B cell (primary cell): Measurements from ENCODE around the gene PARP3. TPM values are rescaled to one million over a fixed set of nuclear protein-coding genes. Genes with fewer than 3 reads are reported as not detected.
A peak's percentile ranks its signal among the peaks of the same experiment; 100 is the strongest.

Experiments
- ATAC-seq: fragments of 200-7000 bp; cut with Tn5 transposase; one replicate; pipeline ENCODE4 v1.10.0; 2021; ENCODE audit warnings: low read depth, mild to moderate bottlenecking, moderate number of reproducible peaks, moderate library complexity
- CTCF ChIA-PET: fragments of 350-600 bp; sonication (Branson Sonifier 250); formaldehyde crosslinking; loops from one replicate; lab custom pipeline; 2021; ENCODE audit warnings: antibody characterized with exemption, inconsistent platforms; lab: Charles Lee
- POLR2A ChIA-PET: fragments of 350-600 bp; sonication (Branson Sonifier 250); formaldehyde crosslinking; loops from one replicate; lab custom pipeline; 2021; ENCODE audit warnings: antibody characterized with exemption; lab: Charles Lee
- DNase-seq: peaks from one replicate; pipeline ENCODE4 v3.0.0; 2013
- H2AFZ ChIP-seq: 2 replicates; pipeline ENCODE4 v1.6.1; 2012; ENCODE audit warnings: mild to moderate bottlenecking, low read depth, low read length; ENCODE audit not compliant: insufficient read depth, poor library complexity, severe bottlenecking
- H3K27ac ChIP-seq, 2 donors: 1 replicate in 1 of 2; 2 replicates in 1 of 2; pipeline ENCODE4 v1.5.1; 2012 to 2013; ENCODE audit warnings: low read length in 2 of 2, mild to moderate bottlenecking in 2 of 2, moderate library complexity in 1 of 2
- H3K27me3 ChIP-seq, 4 experiments: fragments of 200-600 bp in 1 of 4; sonication (generic) in 1 of 4; replicated peaks in 1 of 4; 1 replicate in 2 of 4; 2 replicates in 2 of 4; pipeline versions ENCODE4 v1.6.1 to v1.7.0; 2013 to 2016; ENCODE audit warnings: low read length in 3 of 4, mild to moderate bottlenecking in 2 of 4, mixed read lengths in 1 of 4, moderate library complexity in 1 of 4; ENCODE audit not compliant: insufficient read depth in 4 of 4, control insufficient read depth in 3 of 4; ENCODE audit errors: control extremely low read depth in 1 of 4
- H3K36me3 ChIP-seq, 2 experiments: replicated peaks in 1 of 2; 1 replicate in 1 of 2; 2 replicates in 1 of 2; pipeline versions ENCODE4 v1.6.1 to v1.7.1; 2013; ENCODE audit warnings: low read length in 1 of 2; ENCODE audit not compliant: insufficient read depth in 2 of 2, control insufficient read depth in 1 of 2; ENCODE audit errors: control extremely low read depth in 1 of 2, extremely low read depth in 1 of 2
- H3K4me1 ChIP-seq, 2 donors: fragments of 200-600 bp in 1 of 2; sonication (generic) in 1 of 2; 1 replicate in 1 of 2; 2 replicates in 1 of 2; pipeline versions ENCODE4 v1.5.1 to v1.6.1; 2013 to 2017; ENCODE audit warnings: low read length in 2 of 2; ENCODE audit not compliant: control insufficient read depth in 2 of 2, insufficient read depth in 2 of 2
- H3K4me2 ChIP-seq: replicated peaks from 2 replicates; pipeline ENCODE3; 2012; ENCODE audit warnings: mild to moderate bottlenecking, low read depth, low read length; ENCODE audit not compliant: poor library complexity, severe bottlenecking
- H3K4me3 ChIP-seq, 5 experiments: fragments of 200-600 bp in 1 of 5; sonication (generic) in 1 of 5; 1 replicate in 3 of 5; 2 replicates in 2 of 5; pipeline versions ENCODE4 v1.5.1 to v1.7.0; 2011 to 2016; ENCODE audit warnings: low read length in 4 of 5, mild to moderate bottlenecking in 4 of 5, low read depth in 2 of 5, control low read depth in 1 of 5, moderate library complexity in 1 of 5; ENCODE audit not compliant: insufficient read depth in 1 of 5; ENCODE audit errors: control extremely low read depth in 1 of 5, extremely low read depth in 1 of 5
- H3K79me2 ChIP-seq: fragments of 200-600 bp; sonication (generic); one replicate; pipeline ENCODE4 v1.6.0; 2016; ENCODE audit warnings: low read length; ENCODE audit not compliant: control insufficient read depth, insufficient read depth
- H3K9ac ChIP-seq: fragments of 200-600 bp; sonication (generic); 2 replicates; pipeline ENCODE4 v1.6.1; 2017; ENCODE audit warnings: mild to moderate bottlenecking, low read length, moderate library complexity
- H3K9me3 ChIP-seq, 3 donors: one replicate each; pipeline versions ENCODE4 v1.6.1 to v1.7.1; 2013; ENCODE audit warnings: low read length in 2 of 3; ENCODE audit not compliant: control insufficient read depth in 2 of 3, insufficient read depth in 1 of 3; ENCODE audit errors: control extremely low read depth in 1 of 3
- H4K20me1 ChIP-seq: 2 replicates; pipeline ENCODE4 v1.6.0; 2012; ENCODE audit warnings: mild to moderate bottlenecking, low read length; ENCODE audit not compliant: insufficient read depth, control insufficient read depth, poor library complexity, severe bottlenecking
- H3K27ac Mint-ChIP-seq: one replicate; pipeline ENCODE4 v1.8.0; 2021; ENCODE audit warnings: mixed read lengths
- H3K27me3 Mint-ChIP-seq: one replicate; pipeline ENCODE4 v1.8.0; 2021; ENCODE audit warnings: mixed read lengths
- H3K4me1 Mint-ChIP-seq: one replicate; pipeline ENCODE4 v1.8.0; 2021; ENCODE audit warnings: mixed read lengths
- H3K4me3 Mint-ChIP-seq: one replicate; pipeline ENCODE4 v1.8.0; 2021; ENCODE audit warnings: mixed read lengths
- H3K9me3 Mint-ChIP-seq: one replicate; pipeline ENCODE4 v1.8.0; 2022; ENCODE audit warnings: mixed read lengths; ENCODE audit not compliant: insufficient read depth
- EZH2 ChIP-seq: IDR thresholded peaks from 2 replicates; pipeline ENCODE4 v1.6.1; 2012; ENCODE audit warnings: borderline replicate concordance, low read depth, mild to moderate bottlenecking, moderate library complexity, low read length; ENCODE audit not compliant: insufficient read depth, poor library complexity, severe bottlenecking
- WGBS: methylation state at CpG from one replicate; pipeline ENCODE4 v1.1.5; 2013; ENCODE audit warnings: missing lambda C conversion rate; ENCODE audit not compliant: insufficient coverage; 5-methylcytosine and 5-hydroxymethylcytosine counted together
- intact Hi-C: fragments of 100-400 bp; cut with micrococcal nuclease; formaldehyde crosslinking; loops from one replicate; pipeline ENCODE4 v1.10.0; 2022
- polyA plus RNA-seq: library from polyadenylated mRNA; depleted of rRNA; stranded (reverse); fragments of >200 nt; gene quantifications from 2 replicates; pipeline ENCODE4 v1.2.3, GENCODE V29; 2012
- total RNA-seq, 2 donors: library from RNA; stranded (reverse); fragments of 120-200 nt in 1 of 2; gene quantifications; 1 replicate in 1 of 2; 2 replicates in 1 of 2; pipeline versions ENCODE4 v1.2.3 to v1.2.4, GENCODE V29; 2013 to 2022
- TF ChIP-seq, protein P1 (sequence below): fragments of 200-600 bp; IDR thresholded peaks from one replicate; pipeline ENCODE4 v1.8.0; 2022; ENCODE audit warnings: antibody characterized with exemption, mild to moderate bottlenecking

PARP3 gene
- total and polyA plus RNA-seq, 2 donors (not counting 1 experiment from before 2014, with no cell fraction given), result 17.7 to 29.7 TPM

DNA sequence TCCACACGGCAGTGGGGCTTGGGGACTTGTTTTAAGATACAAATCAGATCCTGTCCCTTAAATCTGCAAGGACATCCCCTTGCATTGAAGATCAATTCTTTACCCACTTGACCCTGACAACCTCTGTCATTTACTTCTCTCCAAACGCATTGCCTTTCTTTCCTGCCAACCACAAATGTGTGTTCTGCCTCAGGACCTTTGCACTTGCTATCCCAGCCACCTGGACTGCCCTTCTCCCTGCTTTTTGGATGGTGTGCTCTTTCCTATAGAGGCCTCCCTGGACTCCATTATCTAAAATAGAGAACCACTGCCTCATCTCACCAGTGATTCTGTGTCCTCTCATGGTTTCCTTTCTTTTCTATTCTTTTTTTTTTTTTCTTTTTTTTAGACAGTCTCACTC is 55.0 kb downstream of the PARP3 start:
- DNase-seq (no peak), ATAC-seq (no peak)
- CTCF ChIA-PET, result interaction anchor here (1.0 to 2.1 kb wide), 5 partner anchors 56 to 224 kb away, joined by 3 to 8 read pairs (median 4); partner anchors contain the start of gene DUSP7
- H4K20me1 ChIP-seq, result peaks cover 29% of the 10 kb centered on the region
- peaks cover 0 to 17% of the 10 kb centered on the region in 2 experiments for H3K36me3 ChIP-seq
- H3K27ac Mint-ChIP-seq, result no peak overlapping the region
- no peak overlapping the region for H2AFZ ChIP-seq
- peak overlapping the region; percentile 54 for H3K4me3 Mint-ChIP-seq
- no peak overlapping the region for H3K27ac ChIP-seq
- no peak overlapping the region for H3K4me3 ChIP-seq
- H3K27me3 ChIP-seq, result no peaks in the 10 kb centered on the region
- no peaks in the 10 kb centered on the region for H3K9me3 Mint-ChIP-seq
- H3K79me2 ChIP-seq, result peaks cover 17% of the 10 kb centered on the region
- H3K9ac ChIP-seq, result no peak overlapping the region
- peaks cover 33% of the 10 kb centered on the region for H3K4me1 Mint-ChIP-seq
- peaks cover 19 to 27% of the 10 kb centered on the region in 2 donors for H3K4me1 ChIP-seq
- TF ChIP-seq, protein P1, sequence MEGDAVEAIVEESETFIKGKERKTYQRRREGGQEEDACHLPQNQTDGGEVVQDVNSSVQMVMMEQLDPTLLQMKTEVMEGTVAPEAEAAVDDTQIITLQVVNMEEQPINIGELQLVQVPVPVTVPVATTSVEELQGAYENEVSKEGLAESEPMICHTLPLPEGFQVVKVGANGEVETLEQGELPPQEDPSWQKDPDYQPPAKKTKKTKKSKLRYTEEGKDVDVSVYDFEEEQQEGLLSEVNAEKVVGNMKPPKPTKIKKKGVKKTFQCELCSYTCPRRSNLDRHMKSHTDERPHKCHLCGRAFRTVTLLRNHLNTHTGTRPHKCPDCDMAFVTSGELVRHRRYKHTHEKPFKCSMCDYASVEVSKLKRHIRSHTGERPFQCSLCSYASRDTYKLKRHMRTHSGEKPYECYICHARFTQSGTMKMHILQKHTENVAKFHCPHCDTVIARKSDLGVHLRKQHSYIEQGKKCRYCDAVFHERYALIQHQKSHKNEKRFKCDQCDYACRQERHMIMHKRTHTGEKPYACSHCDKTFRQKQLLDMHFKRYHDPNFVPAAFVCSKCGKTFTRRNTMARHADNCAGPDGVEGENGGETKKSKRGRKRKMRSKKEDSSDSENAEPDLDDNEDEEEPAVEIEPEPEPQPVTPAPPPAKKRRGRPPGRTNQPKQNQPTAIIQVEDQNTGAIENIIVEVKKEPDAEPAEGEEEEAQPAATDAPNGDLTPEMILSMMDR, result no peak
- TF ChIP-seq EZH2, result no peak
- POLR2A ChIA-PET, result no interaction called here
- no peaks in the 10 kb centered on the region for H3K9me3 ChIP-seq
- no peak overlapping the region for H3K4me2 ChIP-seq
- H3K27me3 Mint-ChIP-seq, result peaks cover 6% of the 10 kb centered on the region
- intact Hi-C loops, result loop anchor here (5.0 kb wide), 1 partner anchor 280 kb away; the partner anchor contains the start of gene WDR82
- 56% methylated on average over 2 of the region's 2 CpGs for WGBS

DNA sequence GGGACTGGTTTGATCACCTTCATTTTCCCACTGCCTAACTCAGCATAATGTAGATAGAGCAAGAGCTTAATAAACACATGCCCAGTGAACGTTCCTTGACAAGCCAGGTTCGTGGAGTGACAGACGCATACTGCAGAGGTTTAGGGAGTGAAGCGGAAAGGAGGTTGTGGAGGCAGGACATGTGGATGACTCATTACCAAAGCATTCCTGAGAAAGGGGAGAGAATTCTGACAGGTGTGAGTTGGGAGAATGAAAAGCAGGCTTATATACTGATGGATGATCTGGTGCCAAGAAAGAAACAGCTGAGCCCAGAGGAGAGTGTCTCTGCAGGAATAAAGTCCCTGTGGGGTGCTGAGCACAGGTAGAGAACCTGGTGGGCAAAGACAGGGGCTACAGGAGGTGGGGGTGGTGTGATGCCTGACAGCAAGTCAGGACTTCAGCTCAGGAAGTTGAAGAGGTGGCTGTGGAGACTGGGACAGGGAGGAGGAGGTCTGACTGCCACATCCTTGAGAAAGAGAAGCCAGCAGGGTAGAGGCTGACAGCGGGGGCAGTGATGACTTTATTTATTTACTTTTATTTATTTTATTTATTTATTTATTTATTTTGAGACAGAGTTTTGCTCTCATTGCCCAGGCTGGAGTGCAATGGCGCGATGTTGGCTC is 55.9 kb downstream of the PARP3 start:
- no peaks in the 10 kb centered on the region for H3K9me3 ChIP-seq
- Mint-ChIP-seq H3K27ac (no peak overlapping the region), H3K4me1 (peaks cover 28% of the 10 kb centered on the region), H3K27me3 (peaks cover 6% of the 10 kb centered on the region), H3K9me3 (no peaks in the 10 kb centered on the region), H3K4me3 (no peak overlapping the region)
- peaks cover 19 to 27% of the 10 kb centered on the region in 2 donors for H3K4me1 ChIP-seq
- H3K27me3 ChIP-seq, result no peaks in the 10 kb centered on the region
- no peak overlapping the region for H3K27ac ChIP-seq
- ChIA-PET POLR2A (no interaction called here), CTCF (interaction anchor here (0.9 to 2.1 kb wide), 9 partner anchors 55 to 449 kb away, joined by 3 to 8 read pairs (median 4); partner anchors contain the start of gene DUSP7)
- WGBS, result 85% methylated on average over 5 of the region's 7 CpGs
- DNase-seq (no peak), ATAC-seq (no peak)
- peaks cover 0 to 11% of the 10 kb centered on the region in 2 experiments for H3K36me3 ChIP-seq
- peaks cover 22% of the 10 kb centered on the region for H4K20me1 ChIP-seq
- H2AFZ ChIP-seq, result no peak overlapping the region
- no peak overlapping the region for H3K9ac ChIP-seq
- peaks cover 17% of the 10 kb centered on the region for H3K79me2 ChIP-seq
- intact Hi-C loops, result loop anchor here (5.0 kb wide), 1 partner anchor 279 kb away; the partner anchor contains the start of gene WDR82
- H3K4me2 ChIP-seq, result no peak overlapping the region
- H3K4me3 ChIP-seq, result no peak overlapping the region
- TF ChIP-seq, protein P1, result no peak
- TF ChIP-seq EZH2, result no peak
